Measurements from ENCODE around the gene USP7.

- TF ChIP-seq, protein P1, sequence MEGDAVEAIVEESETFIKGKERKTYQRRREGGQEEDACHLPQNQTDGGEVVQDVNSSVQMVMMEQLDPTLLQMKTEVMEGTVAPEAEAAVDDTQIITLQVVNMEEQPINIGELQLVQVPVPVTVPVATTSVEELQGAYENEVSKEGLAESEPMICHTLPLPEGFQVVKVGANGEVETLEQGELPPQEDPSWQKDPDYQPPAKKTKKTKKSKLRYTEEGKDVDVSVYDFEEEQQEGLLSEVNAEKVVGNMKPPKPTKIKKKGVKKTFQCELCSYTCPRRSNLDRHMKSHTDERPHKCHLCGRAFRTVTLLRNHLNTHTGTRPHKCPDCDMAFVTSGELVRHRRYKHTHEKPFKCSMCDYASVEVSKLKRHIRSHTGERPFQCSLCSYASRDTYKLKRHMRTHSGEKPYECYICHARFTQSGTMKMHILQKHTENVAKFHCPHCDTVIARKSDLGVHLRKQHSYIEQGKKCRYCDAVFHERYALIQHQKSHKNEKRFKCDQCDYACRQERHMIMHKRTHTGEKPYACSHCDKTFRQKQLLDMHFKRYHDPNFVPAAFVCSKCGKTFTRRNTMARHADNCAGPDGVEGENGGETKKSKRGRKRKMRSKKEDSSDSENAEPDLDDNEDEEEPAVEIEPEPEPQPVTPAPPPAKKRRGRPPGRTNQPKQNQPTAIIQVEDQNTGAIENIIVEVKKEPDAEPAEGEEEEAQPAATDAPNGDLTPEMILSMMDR (IDR thresholded peaks at IDR 0.05; ENCODE audit: poor library complexity) = no peak
- TF ChIP-seq EZH2phosphoT487 (IDR thresholded peaks at IDR 0.05; ENCODE audit: low read depth, severe bottlenecking, unreplicated experiment) (no peak), EZH2 (IDR thresholded peaks at IDR 0.05; ENCODE audit: borderline replicate concordance) (no peak)
Observed at GRCh38 chr16:8858994-8859912, 104.5 kb downstream of the USP7 start.

All from hepatocyte (in vitro differentiated cells).